Mesendoderm (in vitro differentiated cells): ENCODE data around the gene PTPRD.

Experiments
- DNase-seq: peaks from one replicate; pipeline ENCODE4 v3.0.0; 2013
- H2AK5ac ChIP-seq: 2 replicates; pipeline ENCODE4 v1.6.1; 2013; ENCODE audit warnings: low read length, inconsistent platforms
- H2BK120ac ChIP-seq: 2 replicates; pipeline ENCODE4 v1.6.1; 2013; ENCODE audit warnings: low read depth, mild to moderate bottlenecking, low read length, moderate library complexity, mixed read lengths
- H2BK15ac ChIP-seq: replicated peaks from 2 replicates; pipeline ENCODE4 v1.6.1; 2013; ENCODE audit warnings: low read depth, mild to moderate bottlenecking, moderate library complexity
- H2BK5ac ChIP-seq: 2 replicates; pipeline ENCODE4 v1.6.1; 2013; ENCODE audit warnings: low read length, inconsistent platforms
- H3K18ac ChIP-seq: 2 replicates; pipeline ENCODE4 v1.6.1; 2013; ENCODE audit warnings: mild to moderate bottlenecking, low read length, mixed read lengths
- H3K23ac ChIP-seq: one replicate; pipeline ENCODE4 v1.6.1; 2013; ENCODE audit warnings: low read length
- H3K27ac ChIP-seq: 2 replicates; pipeline ENCODE4 v1.5.1; 2013; ENCODE audit warnings: low read depth, mild to moderate bottlenecking, inconsistent platforms, low read length, moderate library complexity
- H3K27me3 ChIP-seq: 2 replicates; pipeline ENCODE4 v1.6.1; 2013; ENCODE audit warnings: low read length, control low read depth, mild to moderate bottlenecking, inconsistent platforms; ENCODE audit not compliant: insufficient read depth, poor library complexity
- H3K36me3 ChIP-seq: 2 replicates; pipeline ENCODE4 v1.6.1; 2013; ENCODE audit warnings: low read length, inconsistent platforms; ENCODE audit not compliant: control insufficient read depth, insufficient read depth
- H3K4ac ChIP-seq: one replicate; pipeline ENCODE4 v1.6.1; 2013; ENCODE audit warnings: low read depth, mild to moderate bottlenecking, low read length, moderate library complexity
- H3K4me1 ChIP-seq: 2 replicates; pipeline ENCODE4 v1.6.1; 2013; ENCODE audit warnings: low read depth, low read length, inconsistent platforms; ENCODE audit not compliant: control insufficient read depth
- H3K4me2 ChIP-seq: 2 replicates; pipeline ENCODE4 v1.6.1; 2013; ENCODE audit warnings: low read length
- H3K4me3 ChIP-seq: 2 replicates; pipeline ENCODE4 v1.5.1; 2013; ENCODE audit warnings: mild to moderate bottlenecking, low read length
- H3K56ac ChIP-seq: one replicate; pipeline ENCODE4 v1.6.1; 2013; ENCODE audit warnings: low read length
- H3K79me1 ChIP-seq: 2 replicates; pipeline ENCODE4 v1.6.1; 2013; ENCODE audit warnings: low read length, inconsistent platforms
- H3K79me2 ChIP-seq: 2 replicates; pipeline ENCODE4 v1.6.1; 2013; ENCODE audit warnings: mild to moderate bottlenecking, low read length; ENCODE audit not compliant: control insufficient read depth, insufficient read depth
- H3K9ac ChIP-seq: 2 replicates; pipeline ENCODE4 v1.6.1; 2013; ENCODE audit warnings: low read length, inconsistent platforms
- H4K5ac ChIP-seq: one replicate; pipeline ENCODE4 v1.6.1; 2013; ENCODE audit warnings: low read length
- H4K8ac ChIP-seq: one replicate; pipeline ENCODE4 v1.6.1; 2013; ENCODE audit warnings: low read depth, mild to moderate bottlenecking, control low read depth, low read length, moderate library complexity
- WGBS: extraction: QIAGEN DNeasy Blood & Tissue Kit; methylation state at CpG from one replicate; pipeline ENCODE4 v1.1.7; 2013; ENCODE audit warnings: low lambda C conversion rate, missing lambda C conversion rate; ENCODE audit not compliant: insufficient coverage; ENCODE audit errors: extremely low coverage; 5-methylcytosine and 5-hydroxymethylcytosine counted together

The PTPRD gene

GRCh38 chr9:10048994-10049393 is 563.8 kb downstream of the PTPRD start:
- no CpG with 5 or more reads among the region's 3 CpGs for WGBS
- Histone ChIP-seq H3K36me3 (no peaks in the 10 kb centered on the region), H3K27ac (peak overlapping the region; percentile 89), H3K4me2 (no peak overlapping the region), H3K79me1 (no peaks in the 10 kb centered on the region), H2AK5ac (no peak overlapping the region), H3K18ac (peak overlapping the region; percentile 76), H3K27me3 (no peaks in the 10 kb centered on the region), H3K23ac (no peak overlapping the region), H3K79me2 (no peaks in the 10 kb centered on the region), H2BK120ac (peak overlapping the region; percentile 89), H3K4me3 (no peak overlapping the region), H2BK15ac (no peak overlapping the region), H3K9ac (no peak overlapping the region), H3K4ac (no peak overlapping the region), H4K5ac (no peak overlapping the region), H2BK5ac (peak overlapping the region; percentile 76), H3K56ac (peak overlapping the region; percentile 71), H4K8ac (no peak overlapping the region), H3K4me1 (peaks cover 3% of the 10 kb centered on the region)
- no peak for DNase-seq

GRCh38 chr9:10045598-10045997 is 567.2 kb downstream of the PTPRD start:
- Histone ChIP-seq H3K56ac (no peak overlapping the region), H3K27me3 (no peaks in the 10 kb centered on the region), H3K18ac (no peak overlapping the region), H3K4ac (no peak overlapping the region), H3K4me2 (no peak overlapping the region), H2BK120ac (no peak overlapping the region), H3K27ac (no peak overlapping the region), H2BK15ac (no peak overlapping the region), H3K9ac (no peak overlapping the region), H2BK5ac (no peak overlapping the region), H3K4me3 (no peak overlapping the region), H3K23ac (no peak overlapping the region), H3K79me1 (no peaks in the 10 kb centered on the region), H3K36me3 (no peaks in the 10 kb centered on the region), H4K8ac (no peak overlapping the region), H3K79me2 (no peaks in the 10 kb centered on the region), H4K5ac (no peak overlapping the region), H3K4me1 (peaks cover 4% of the 10 kb centered on the region), H2AK5ac (no peak overlapping the region)
- WGBS = no CpG with 5 or more reads among the region's 2 CpGs
- peak; percentile 33 for DNase-seq

GRCh38 chr9:10041726-10042229 is 571.0 kb downstream of the PTPRD start:
- Histone ChIP-seq H3K27me3 (no peaks in the 10 kb centered on the region), H4K5ac (no peak overlapping the region), H2BK15ac (peak overlapping the region; percentile 19), H3K4me2 (no peak overlapping the region), H3K4ac (no peak overlapping the region), H4K8ac (no peak overlapping the region), H3K56ac (no peak overlapping the region), H2AK5ac (no peak overlapping the region), H3K79me1 (no peaks in the 10 kb centered on the region), H3K23ac (no peak overlapping the region), H3K4me1 (peaks cover 2% of the 10 kb centered on the region), H3K79me2 (no peaks in the 10 kb centered on the region), H3K9ac (no peak overlapping the region), H2BK120ac (peak overlapping the region; percentile 28), H3K36me3 (no peaks in the 10 kb centered on the region), H3K4me3 (no peak overlapping the region), H2BK5ac (no peak overlapping the region), H3K18ac (peak overlapping the region; percentile 68), H3K27ac (no peak overlapping the region)
- DNase-seq = peak; percentile 50
- no CpG with 5 or more reads among the region's 2 CpGs for WGBS

GRCh38 chr9:10036095-10036494 is 576.7 kb downstream of the PTPRD start:
- Histone ChIP-seq H3K18ac (no peak overlapping the region), H3K27ac (no peak overlapping the region), H2BK5ac (no peak overlapping the region), H3K4me2 (no peak overlapping the region), H2AK5ac (no peak overlapping the region), H4K8ac (no peak overlapping the region), H3K4me3 (no peak overlapping the region), H3K56ac (no peak overlapping the region), H3K36me3 (no peaks in the 10 kb centered on the region), H3K4me1 (no peaks in the 10 kb centered on the region), H3K4ac (no peak overlapping the region), H3K9ac (no peak overlapping the region), H3K23ac (no peak overlapping the region), H2BK15ac (no peak overlapping the region), H2BK120ac (no peak overlapping the region), H3K79me2 (no peaks in the 10 kb centered on the region), H3K79me1 (no peaks in the 10 kb centered on the region), H4K5ac (no peak overlapping the region), H3K27me3 (no peaks in the 10 kb centered on the region)
- DNase-seq = no peak
- WGBS = no CpG with 5 or more reads among the region's 2 CpGs

GRCh38 chr9:10032166-10032565 is 580.6 kb downstream of the PTPRD start:
- no peak overlapping the region for H3K4me3 ChIP-seq
- H3K56ac ChIP-seq = no peak overlapping the region
- H3K27me3 ChIP-seq = no peaks in the 10 kb centered on the region
- no peak overlapping the region for H4K5ac ChIP-seq
- no peak overlapping the region for H2BK5ac ChIP-seq
- H3K23ac ChIP-seq = no peak overlapping the region
- H3K18ac ChIP-seq = no peak overlapping the region
- no peaks in the 10 kb centered on the region for H3K79me2 ChIP-seq
- no peaks in the 10 kb centered on the region for H3K4me1 ChIP-seq
- no peaks in the 10 kb centered on the region for H3K36me3 ChIP-seq
- no peak overlapping the region for H4K8ac ChIP-seq
- no peak overlapping the region for H3K4ac ChIP-seq
- no peak overlapping the region for H3K9ac ChIP-seq
- no peak overlapping the region for H2BK15ac ChIP-seq
- no peaks in the 10 kb centered on the region for H3K79me1 ChIP-seq
- no peak overlapping the region for H2AK5ac ChIP-seq
- no peak overlapping the region for H3K4me2 ChIP-seq
- no peak overlapping the region for H2BK120ac ChIP-seq
- no peak overlapping the region for H3K27ac ChIP-seq
- DNase-seq = no peak

- WGBS = no CpG with 5 or more reads among the region's 5 CpGs
- no peak for DNase-seq
- Histone ChIP-seq H4K8ac (no peak overlapping the region), H3K23ac (no peak overlapping the region), H2BK5ac (no peak overlapping the region), H3K79me2 (no peaks in the 10 kb centered on the region), H3K9ac (no peak overlapping the region), H3K4me2 (no peak overlapping the region), H3K18ac (no peak overlapping the region), H2BK15ac (no peak overlapping the region), H3K56ac (no peak overlapping the region), H3K4me3 (no peak overlapping the region), H3K79me1 (no peaks in the 10 kb centered on the region), H2BK120ac (no peak overlapping the region), H2AK5ac (no peak overlapping the region), H4K5ac (no peak overlapping the region), H3K36me3 (no peaks in the 10 kb centered on the region), H3K27ac (no peak overlapping the region), H3K4me1 (no peaks in the 10 kb centered on the region), H3K27me3 (no peaks in the 10 kb centered on the region), H3K4ac (no peak overlapping the region)
Measured at GRCh38 chr9:10026443-10026984, 586.3 kb downstream of the PTPRD start.
